HL-60 (cell line): ENCODE data around the gene ZFP62.

Source experiments
- CTCF ChIP-seq: IDR thresholded peaks from one replicate; pipeline ENCODE4 v1.5.1; 2011; ENCODE audit warnings: low read length, control low read depth, inconsistent platforms; ENCODE audit not compliant: insufficient read depth
- GABPA ChIP-seq: IDR thresholded peaks from 2 replicates; pipeline ENCODE4 v1.6.1; 2012; ENCODE audit warnings: low read depth
- POLR2AphosphoS5 ChIP-seq: IDR thresholded peaks from 2 replicates; pipeline ENCODE4 v1.6.1; 2012; ENCODE audit warnings: low read depth
- REST ChIP-seq: IDR thresholded peaks from 2 replicates; pipeline ENCODE4 v1.6.1; 2012; ENCODE audit warnings: low read depth; ENCODE audit not compliant: insufficient replicate concordance
- SPI1 ChIP-seq: IDR thresholded peaks from 2 replicates; pipeline ENCODE4 v1.6.1; 2012; ENCODE audit warnings: low read depth, mild to moderate bottlenecking, borderline replicate concordance

- TF ChIP-seq CTCF (no peak), POLR2AphosphoS5 (no peak), REST (no peak), GABPA (no peak), SPI1 (no peak)
Observed at GRCh38 chr5:180848878-180849277, 12.2 kb downstream of the ZFP62 start.
